NCI-H1694 (cell line): ENCODE data around the gene MRPS15.
A peak's percentile ranks its signal among the peaks of the same experiment; 100 is the strongest.

Experiments used
- DNase-seq: peaks from one replicate; lab custom pipeline; 2025; lab: John Stamatoyannopoulos, UW

Gene MRPS15

GRCh38 chr1:36457691-36458090, 6.5 kb downstream of the MRPS15 start:
- no peak for DNase-seq

DNA sequence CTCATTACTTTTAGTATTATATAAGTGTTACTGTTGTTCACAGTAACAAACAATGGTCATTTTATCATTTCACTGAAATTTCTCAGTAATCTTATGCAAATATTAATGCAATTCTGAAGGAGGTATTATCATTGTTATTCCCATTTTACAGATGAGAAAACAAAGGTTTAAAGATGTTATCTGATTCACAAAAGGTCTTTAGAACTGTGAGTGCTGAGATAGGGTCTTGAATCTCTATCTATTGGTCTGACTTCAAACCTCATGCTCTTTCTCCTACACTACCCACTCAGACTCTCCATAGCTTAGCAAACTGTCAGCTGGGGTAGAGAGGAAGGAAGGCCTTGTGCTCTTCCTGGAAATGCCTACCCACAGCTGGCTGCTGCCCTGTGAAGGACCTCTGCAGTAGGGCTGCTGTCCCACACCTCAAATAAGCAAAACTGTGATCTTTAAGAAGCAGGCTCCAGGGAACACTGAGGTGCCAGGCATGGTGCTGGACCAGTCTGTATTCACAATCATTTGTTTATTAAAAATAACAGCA, 7.7 kb downstream of the MRPS15 start:
- no peak for DNase-seq

- no peak for DNase-seq
Measured at GRCh38 chr1:36455386-36455785, 8.8 kb downstream of the MRPS15 start.

- no peak for DNase-seq
Measured at GRCh38 chr1:36453600-36454388, 10.4 kb downstream of the MRPS15 start.

- no peak for DNase-seq
Measured at GRCh38 chr1:36453051-36453450, 11.1 kb downstream of the MRPS15 start.

DNA sequence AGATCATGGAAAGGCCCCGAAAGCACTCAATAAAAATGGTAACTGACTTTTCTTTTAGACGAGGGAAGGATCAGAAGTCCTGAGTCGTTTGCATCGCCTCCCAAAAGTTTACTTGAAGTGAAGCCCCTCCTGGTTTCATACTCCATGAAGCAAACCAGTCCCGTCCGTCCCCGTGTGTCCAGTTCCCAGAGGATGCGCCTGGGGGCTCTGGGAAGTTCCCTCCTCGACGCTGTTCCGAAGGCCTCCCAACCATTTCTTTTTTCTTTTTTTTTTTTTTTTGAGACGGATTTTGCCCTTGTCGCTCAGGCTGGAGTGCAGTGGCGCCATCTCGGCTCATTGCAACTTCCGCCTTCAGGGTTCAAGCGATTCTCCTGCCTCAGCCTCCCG, 13.3 kb downstream of the MRPS15 start:
- no peak for DNase-seq

DNA sequence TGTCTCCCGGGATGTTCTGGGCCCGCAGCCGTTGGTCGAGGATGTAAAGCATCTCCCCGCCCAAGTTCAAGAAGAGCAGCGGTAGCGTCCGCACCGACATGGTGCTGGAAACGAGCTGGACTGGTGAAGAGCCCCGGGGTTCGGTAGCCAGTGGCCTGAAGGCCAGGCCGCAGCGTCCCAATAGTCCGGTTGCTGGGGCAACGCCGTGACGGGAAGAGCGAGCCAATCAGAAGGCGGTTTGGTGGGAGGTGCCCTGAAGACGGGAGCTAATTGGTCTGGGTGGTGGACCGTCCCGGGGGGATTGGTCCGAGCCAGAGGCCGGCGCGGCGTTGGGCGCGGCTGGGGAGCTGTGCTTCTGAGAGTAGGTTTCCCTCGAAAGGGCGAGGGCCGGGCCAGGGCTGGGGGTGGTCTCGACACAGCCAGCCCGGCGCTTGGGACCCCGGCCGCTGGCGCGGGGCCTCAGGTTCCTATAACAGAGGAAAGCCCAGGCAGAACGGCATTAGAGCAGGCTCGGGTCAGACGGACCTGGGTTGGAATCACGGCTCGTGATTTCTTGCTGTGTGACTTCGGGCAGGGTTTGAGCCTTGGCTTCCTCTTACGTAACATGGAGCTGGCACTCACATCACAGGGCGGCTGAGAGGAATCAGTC, 13.8 kb downstream of the MRPS15 start, which contains the start of gene OSCP1:
TSS of gene OSCP1 (minus strand) at position 182 of the 649 bp plus-strand sequence. CDS start at position 100, 82 bp downstream.
- DNase-seq, result peak; percentile 53

- DNase-seq, result peak; percentile 94
Measured at GRCh38 chr1:36448530-36449056, 15.6 kb downstream of the MRPS15 start.

GRCh38 chr1:36447450-36447849, 16.7 kb downstream of the MRPS15 start:
- DNase-seq, result no peak

DNA sequence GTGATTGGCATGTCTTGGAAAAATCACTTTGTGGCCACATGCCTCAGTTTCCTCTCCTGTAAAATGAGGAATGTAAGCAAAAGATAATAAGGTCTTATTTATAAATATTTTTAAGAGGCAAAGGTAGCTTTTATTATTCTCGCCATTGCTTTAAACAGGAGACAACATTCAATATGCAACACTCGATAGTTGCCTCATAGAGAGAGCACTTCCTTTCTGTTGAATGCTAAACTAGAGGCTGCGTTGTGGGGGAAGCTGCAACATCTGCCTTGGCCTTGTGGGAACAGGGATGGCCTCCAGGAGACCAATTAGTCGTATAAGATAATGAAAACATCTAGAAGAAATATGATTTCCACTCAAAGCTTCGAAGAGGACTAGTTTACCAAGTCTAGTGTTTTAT, 17.4 kb downstream of the MRPS15 start:
- DNase-seq, result no peak

- DNase-seq, result peak; percentile 58
Measured at GRCh38 chr1:36446271-36446670, 17.9 kb downstream of the MRPS15 start.

- DNase-seq, result no peak
Measured at GRCh38 chr1:36443297-36443696, 20.9 kb downstream of the MRPS15 start.

GRCh38 chr1:36442337-36442736, 21.8 kb downstream of the MRPS15 start:
- DNase-seq, result no peak

- DNase-seq, result no peak
Measured at GRCh38 chr1:36440646-36441045, 23.5 kb downstream of the MRPS15 start.

- DNase-seq, result no peak
Measured at GRCh38 chr1:36440044-36440443, 24.1 kb downstream of the MRPS15 start.

- no peak for DNase-seq
Measured at GRCh38 chr1:36438715-36439114, 25.5 kb downstream of the MRPS15 start.

DNA sequence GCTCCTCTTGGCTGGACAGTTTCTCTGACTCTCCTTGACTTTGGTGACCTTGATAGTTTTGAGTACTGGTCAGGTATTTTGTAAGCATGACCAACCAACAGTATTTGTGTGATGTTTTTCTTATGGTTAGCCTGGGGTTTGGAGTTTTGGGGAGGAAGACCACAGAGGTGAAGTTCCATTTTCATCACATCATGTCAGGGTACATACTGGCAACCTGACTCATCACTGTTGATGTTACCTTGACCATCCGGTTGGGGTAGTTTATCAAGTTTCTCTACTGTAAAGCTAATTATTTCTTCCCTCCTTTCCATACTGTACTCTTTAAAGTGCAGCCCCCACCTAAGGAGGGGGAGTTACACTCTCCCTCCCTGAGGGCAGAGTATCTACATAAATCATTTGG, 27.4 kb downstream of the MRPS15 start:
- no peak for DNase-seq

- DNase-seq, result no peak
Measured at GRCh38 chr1:36433102-36433501, 31.1 kb downstream of the MRPS15 start.

- DNase-seq, result no peak
Measured at GRCh38 chr1:36432616-36433015, 31.6 kb downstream of the MRPS15 start.

DNA sequence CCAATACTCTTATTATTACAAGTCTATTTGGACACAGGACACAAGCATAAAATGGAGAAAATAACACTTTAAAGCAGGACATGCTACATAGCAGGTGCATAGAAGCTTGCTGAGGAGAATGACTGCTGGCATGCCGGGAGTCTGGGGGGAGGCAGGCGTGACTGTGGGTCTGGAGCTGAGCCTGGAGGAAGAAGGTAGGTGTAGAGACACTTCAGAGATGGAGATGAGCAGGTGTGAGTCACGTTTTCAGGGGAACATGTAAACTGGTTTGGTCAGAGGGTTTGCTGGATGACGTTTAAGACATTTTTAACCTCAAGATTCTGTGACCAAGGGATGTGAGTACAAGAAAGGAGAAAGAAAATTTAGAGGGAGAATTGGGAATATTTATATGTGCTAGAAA, 38.4 kb downstream of the MRPS15 start:
- no peak for DNase-seq

DNA sequence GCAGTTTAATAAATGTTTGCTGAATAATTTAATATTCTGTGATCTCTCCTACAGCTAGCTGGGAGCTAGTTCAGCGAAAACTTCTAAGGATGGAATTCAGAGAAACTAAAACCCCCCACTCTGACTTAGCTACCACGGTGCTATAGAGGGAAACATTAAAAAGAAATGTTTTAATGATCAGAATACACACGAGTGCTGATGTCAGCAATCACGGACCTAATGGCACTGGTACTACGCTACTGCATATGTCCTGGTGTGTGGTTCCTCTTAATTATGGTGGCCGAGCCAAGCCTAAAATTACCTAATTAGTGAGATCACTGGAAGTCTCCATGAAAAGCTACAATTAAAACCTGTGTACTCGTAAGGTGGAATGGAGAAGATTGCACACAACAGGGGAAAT, 42.5 kb downstream of the MRPS15 start:
- no peak for DNase-seq

GRCh38 chr1:36420836-36421317, 43.3 kb downstream of the MRPS15 start:
- DNase-seq, result peak; percentile 76

- no peak for DNase-seq
Measured at GRCh38 chr1:36420409-36420808, 43.8 kb downstream of the MRPS15 start.
